ENCODE data around the gene LMNTD2.
A peak's percentile ranks its signal among the peaks of the same experiment; 100 is the strongest.

LMNTD2 gene, protein sequence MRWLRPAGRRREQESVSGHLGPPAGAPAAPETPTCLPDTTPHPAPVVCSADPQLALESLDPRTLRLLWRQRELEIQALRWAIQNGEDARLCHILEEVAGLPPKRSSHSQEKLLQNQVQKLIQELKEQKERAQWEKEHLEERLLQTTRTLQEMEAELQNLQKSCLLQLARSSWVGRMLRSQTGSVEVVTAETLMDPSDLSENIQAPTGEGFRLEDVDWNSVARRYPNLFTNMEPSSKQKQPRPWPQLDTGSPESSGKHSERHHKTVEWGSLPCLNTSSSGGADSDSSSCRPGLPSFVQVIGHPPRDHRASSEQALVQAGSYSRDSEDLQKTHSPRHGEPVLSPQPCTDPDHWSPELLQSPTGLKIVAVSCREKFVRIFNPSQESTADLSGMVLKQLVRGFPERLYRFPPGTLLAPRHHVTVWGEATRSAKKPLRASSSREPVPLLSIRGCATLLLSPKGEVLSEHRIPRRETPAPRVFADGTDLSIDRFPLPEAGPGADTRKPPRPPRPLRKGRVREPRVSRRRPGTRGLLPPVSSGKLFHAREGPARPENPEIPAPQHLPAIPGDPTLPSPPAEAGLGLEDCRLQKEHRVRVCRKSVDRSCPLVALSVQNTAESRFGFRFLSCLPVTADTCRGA

GRCh38 chr11:560305-561147, at the start of gene LMNTD2, which contains the start of gene RASSF7:
Gene LMNTD2 (minus strand): TSS chr11:560738. CDS start chr11:560716, 22 bp downstream.
Gene RASSF7 (plus strand): TSS chr11:560970. CDS start chr11:561769, 799 bp downstream.
- DNase-seq: peak; percentile 97

GRCh38 chr11:609341-609811, 48.8 kb upstream of the LMNTD2 start:
- no peak for DNase-seq

DNA sequence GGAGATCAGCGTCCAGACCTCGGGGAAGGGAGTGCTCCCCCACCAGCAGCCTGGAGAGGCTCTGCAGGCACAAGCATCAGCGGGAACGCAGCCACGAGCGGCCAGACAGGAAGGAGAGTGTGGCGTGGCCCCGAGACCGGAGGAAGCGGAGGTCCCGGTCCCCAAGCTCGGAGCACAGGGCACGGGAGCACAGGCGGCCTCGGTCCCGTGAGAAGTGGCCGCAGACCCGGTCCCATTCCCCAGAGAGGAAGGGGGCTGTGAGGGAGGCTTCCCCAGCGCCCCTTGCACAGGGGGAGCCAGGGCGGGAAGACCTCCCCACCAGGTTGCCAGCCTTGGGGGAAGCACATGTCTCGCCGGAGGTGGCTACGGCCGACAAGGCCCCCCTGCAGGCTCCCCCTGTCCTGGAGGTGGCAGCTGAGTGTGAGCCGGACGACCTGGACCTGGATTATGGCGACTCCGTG, 48.3 kb upstream of the LMNTD2 start:
- no peak for DNase-seq

GRCh38 chr11:607971-608659, 47.6 kb upstream of the LMNTD2 start:
- DNase-seq: no peak

GRCh38 chr11:607020-607780, 46.7 kb upstream of the LMNTD2 start:
- DNase-seq: no peak

GRCh38 chr11:606245-606644, 45.7 kb upstream of the LMNTD2 start:
- no peak for DNase-seq

DNA sequence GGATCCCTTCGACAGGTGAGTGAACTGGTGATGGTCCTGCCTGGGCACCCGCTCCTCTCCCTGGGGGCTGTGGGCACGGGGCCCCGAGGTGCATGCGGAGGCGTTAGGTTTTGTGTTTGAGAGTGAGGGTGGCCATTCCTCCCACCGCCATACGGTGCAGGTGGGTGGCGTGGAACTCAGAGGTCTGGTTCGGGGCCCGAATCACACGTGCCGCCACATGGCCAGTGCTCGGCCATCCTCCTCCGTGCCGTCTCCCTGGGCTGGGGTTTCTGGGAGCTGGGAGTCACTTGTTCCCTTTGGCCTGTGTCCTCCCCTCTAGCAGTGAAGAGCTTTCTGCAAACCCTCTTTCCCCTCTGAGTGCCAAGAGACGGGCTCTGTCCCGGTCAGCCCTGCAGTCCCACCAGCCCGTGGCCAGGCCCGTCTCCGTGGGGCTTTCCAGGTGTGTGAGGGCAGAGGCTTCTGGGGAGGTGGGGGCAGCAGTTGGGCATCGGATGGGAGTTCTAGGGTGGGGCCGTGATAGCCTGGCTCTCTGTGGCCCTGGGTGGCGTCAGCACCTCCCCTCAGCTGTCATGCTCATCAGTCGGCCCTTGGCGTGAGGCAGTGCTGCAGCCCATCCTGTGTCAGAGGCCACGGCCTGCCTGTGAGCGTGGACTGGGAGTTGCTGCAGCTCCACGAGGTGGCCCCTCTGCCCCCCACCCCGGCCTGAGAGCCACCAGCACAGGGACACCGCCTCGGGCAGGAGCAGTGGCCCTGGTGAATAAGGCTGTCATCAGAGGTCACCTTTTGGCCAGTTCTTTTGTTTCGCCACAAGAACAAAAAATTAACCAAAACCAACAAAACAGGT, 45.0 kb upstream of the LMNTD2 start:
- DNase-seq: no peak

DNA sequence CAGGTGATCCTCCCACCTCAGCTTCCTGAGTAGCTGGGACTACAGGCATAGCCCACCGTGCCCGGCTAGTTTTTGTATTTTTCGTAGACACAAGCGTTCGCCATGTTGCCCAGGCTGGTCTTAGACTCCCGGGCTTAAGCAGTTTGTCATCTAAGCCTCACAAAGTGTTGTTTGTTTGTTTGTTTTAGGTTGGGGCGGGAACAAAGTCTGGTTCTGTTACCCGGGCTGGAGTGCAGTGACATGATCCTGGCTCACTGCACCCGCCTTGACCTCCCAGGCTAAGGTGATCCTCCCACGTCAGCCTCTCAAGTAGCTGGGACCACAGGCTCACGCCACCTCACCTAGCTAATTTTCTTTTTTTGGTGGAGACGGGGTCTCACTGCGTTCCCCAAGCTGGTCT, 42.6 kb upstream of the LMNTD2 start:
- DNase-seq: no peak

GRCh38 chr11:601573-602245, 41.2 kb upstream of the LMNTD2 start:
- no peak for DNase-seq

DNA sequence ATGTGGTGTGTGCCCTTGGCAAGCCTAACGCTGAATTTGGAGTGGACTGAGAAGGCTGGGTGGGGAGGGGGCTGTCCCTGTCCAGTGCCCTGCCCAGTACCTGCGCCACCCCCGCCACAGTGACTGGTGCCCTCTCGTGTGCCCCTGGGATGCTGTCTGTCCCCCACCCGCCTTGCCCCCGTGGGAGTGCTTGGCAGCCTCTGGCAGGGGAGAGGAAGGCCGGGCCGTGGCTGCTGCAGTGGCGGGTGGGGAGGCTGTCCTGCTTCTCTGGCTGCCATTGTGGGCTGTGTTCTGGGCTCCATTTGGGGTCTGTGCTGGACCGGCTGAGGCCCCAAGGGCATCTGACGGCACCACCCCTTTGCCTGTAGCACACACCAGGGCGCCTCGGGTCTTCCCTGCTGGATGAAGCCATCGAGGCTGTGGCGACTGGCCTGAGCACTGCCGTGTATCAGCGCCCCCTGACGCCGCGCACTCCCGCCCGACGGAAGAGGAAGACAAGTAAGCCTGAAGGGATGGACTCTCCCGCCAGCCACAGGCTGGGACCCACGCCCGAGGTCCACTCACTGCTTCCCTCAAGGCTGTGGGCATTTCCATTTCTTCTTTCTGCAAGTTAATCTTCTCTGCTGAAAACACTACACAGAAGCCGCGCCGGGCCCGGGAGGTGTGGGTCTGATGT, 37.6 kb upstream of the LMNTD2 start:
- DNase-seq: no peak

DNA sequence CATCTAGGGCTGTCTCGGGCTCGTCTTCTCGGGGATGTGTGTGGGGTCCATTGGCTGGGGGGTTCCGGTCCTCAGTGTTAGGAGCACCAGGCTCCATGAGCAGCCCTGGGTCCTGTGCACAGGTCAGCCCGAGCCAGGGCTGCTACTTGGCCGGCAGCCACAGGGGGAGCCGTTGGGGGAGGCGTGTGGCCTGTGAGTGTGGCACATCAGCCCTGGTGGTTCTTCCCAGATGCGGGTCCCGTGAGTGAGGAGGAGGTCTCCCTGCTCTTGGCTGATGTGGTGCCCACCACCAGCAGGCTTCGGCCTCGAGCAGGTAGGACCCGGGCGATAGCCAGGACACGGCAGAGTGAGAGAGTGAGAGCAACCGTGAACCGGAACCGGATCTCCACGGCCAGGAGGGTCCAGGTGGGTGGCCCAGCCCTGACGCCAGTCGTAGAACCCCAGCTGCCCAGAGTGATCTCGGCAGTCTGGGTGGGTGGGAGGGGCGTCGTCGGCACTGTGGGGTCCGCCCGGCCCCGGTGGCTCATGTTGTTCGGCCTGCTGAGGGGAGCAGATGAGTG, 36.7 kb upstream of the LMNTD2 start:
- no peak for DNase-seq

DNA sequence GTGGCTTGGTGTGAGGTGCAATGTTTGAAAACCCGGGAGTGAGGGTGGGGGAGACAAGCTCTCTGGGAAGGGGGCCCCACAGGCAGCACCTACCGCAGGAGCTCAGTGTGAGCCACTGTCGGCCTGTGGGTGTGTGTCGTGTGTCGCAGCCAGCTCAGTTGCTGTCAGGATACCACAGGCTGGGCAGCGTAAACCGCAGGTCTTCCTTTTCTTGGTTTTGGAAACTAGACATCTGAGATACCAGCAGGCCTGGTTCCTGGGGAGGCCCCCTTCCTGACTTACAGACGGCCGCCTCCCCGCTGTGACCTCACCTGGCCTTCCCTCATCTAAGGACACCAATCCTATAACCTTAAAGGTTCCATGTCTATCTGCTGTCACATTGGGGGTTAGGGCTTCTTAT, 35.8 kb upstream of the LMNTD2 start:
- DNase-seq: no peak

DNA sequence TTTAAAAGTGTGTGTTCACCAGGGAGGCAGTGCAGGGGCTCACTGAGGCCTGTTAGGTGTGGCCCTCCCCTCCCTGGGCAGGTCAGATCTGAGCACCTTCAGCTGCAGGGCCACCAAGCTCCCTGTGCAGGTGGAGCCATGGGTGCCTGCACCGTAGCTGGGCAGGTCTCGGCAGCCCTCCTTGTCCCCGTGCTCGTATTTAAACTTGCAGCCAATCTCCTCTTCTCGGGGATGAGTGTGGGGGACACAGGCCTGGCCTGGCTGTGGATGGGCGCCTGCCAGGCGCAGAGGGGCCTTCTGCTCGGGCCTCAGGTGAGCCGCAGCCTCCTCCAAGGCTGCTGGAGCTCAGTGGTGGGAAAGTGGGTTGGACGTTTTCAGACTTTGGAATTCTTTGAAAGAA, 34.9 kb upstream of the LMNTD2 start:
- no peak for DNase-seq

DNA sequence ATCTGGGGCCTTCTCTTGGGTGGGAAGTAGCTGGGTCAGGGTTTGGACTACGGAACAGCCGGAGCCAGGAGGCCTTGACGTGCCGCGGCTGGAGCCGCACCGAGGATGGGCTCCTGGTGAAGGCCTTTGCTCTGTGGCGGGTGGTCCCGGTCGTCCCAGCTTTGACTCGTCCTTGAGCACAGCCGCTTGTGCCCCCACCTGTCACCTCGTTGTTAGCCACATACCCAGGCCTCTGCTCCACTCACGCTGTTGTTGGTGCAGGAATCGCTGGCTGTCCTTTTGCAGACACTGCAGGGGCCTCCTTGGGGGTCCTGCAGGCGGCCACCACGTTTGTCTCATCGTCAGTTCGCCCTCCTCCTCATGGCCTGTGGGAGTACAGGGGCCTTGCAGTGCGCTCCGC, 32.8 kb upstream of the LMNTD2 start:
- no peak for DNase-seq

- no peak for DNase-seq
Measured at GRCh38 chr11:592918-593317, 32.4 kb upstream of the LMNTD2 start.

- no peak for DNase-seq
Measured at GRCh38 chr11:592501-592900, 32.0 kb upstream of the LMNTD2 start.

- no peak for DNase-seq
Measured at GRCh38 chr11:590997-591396, 30.5 kb upstream of the LMNTD2 start.

- no peak for DNase-seq
Measured at GRCh38 chr11:589798-590197, 29.3 kb upstream of the LMNTD2 start.

- DNase-seq: peak; percentile 70
Measured at GRCh38 chr11:587978-588380, 27.4 kb upstream of the LMNTD2 start.
